NCI-H1048 (cell line): Measurements from ENCODE around the gene ZBTB20.

Experiments used
- DNase-seq: peaks from one replicate; lab custom pipeline; 2025; lab: John Stamatoyannopoulos, UW

Gene ZBTB20

GRCh38 chr3:114441386-114441785 lies 705.7 kb downstream of the ZBTB20 start:
- DNase-seq: no peak

- no peak for DNase-seq
Measured at GRCh38 chr3:114440700-114441099, 706.4 kb downstream of the ZBTB20 start.

GRCh38 chr3:114439284-114439683 lies 707.8 kb downstream of the ZBTB20 start:
- DNase-seq: no peak

GRCh38 chr3:114437897-114438296 lies 709.2 kb downstream of the ZBTB20 start:
- no peak for DNase-seq

GRCh38 chr3:114436182-114436581 lies 710.9 kb downstream of the ZBTB20 start:
- no peak for DNase-seq

GRCh38 chr3:114435386-114436115 lies 711.5 kb downstream of the ZBTB20 start:
- DNase-seq: peak; percentile 29

- DNase-seq: no peak
Measured at GRCh38 chr3:114432310-114432709, 714.8 kb downstream of the ZBTB20 start.

GRCh38 chr3:114428044-114428595 lies 719.0 kb downstream of the ZBTB20 start:
- DNase-seq: no peak

GRCh38 chr3:114427285-114428043 lies 719.6 kb downstream of the ZBTB20 start:
- no peak for DNase-seq

- DNase-seq: no peak
Measured at GRCh38 chr3:114424337-114424736, 722.8 kb downstream of the ZBTB20 start.

GRCh38 chr3:114421204-114421603 lies 725.9 kb downstream of the ZBTB20 start:
- DNase-seq: no peak

GRCh38 chr3:114420072-114420471 lies 727.0 kb downstream of the ZBTB20 start:
- no peak for DNase-seq

- peak; percentile 56 for DNase-seq
Measured at GRCh38 chr3:114418724-114419543, 728.2 kb downstream of the ZBTB20 start.

- no peak for DNase-seq
Measured at GRCh38 chr3:114418107-114418506, 729.0 kb downstream of the ZBTB20 start.

GRCh38 chr3:114417675-114418074 lies 729.4 kb downstream of the ZBTB20 start:
- DNase-seq: no peak

GRCh38 chr3:114417265-114417664 lies 729.8 kb downstream of the ZBTB20 start:
- no peak for DNase-seq

- no peak for DNase-seq
Measured at GRCh38 chr3:114411811-114412803, 735.0 kb downstream of the ZBTB20 start.

- peak; percentile 21 for DNase-seq
Measured at GRCh38 chr3:114411190-114411668, 735.9 kb downstream of the ZBTB20 start.

- DNase-seq: no peak
Measured at GRCh38 chr3:114408736-114409670, 738.1 kb downstream of the ZBTB20 start.

- no peak for DNase-seq
Measured at GRCh38 chr3:114406922-114407321, 740.2 kb downstream of the ZBTB20 start.
